Body of pancreas (tissue), 4 donors: ENCODE results near the gene DAPP1. TPM values are rescaled to one million over a fixed set of nuclear protein-coding genes. Genes with fewer than 3 reads are reported as not detected.

Experiments used
- ATAC-seq: fragments of 150-250 bp; one replicate; pipeline ENCODE4 v1.9.1; 2016
- DNase-seq, 4 donors: peaks; one replicate each; pipeline ENCODE4 v3.0.0-alpha.2; 2019
- H3K27ac ChIP-seq, 4 donors: fragments of 200-600 bp; sonication (generic); 1 replicate in 3 of 4; 2 replicates in 1 of 4; pipeline versions ENCODE4 v1.5.1 to v1.6.1; 2016 to 2019; ENCODE audit warnings: mild to moderate bottlenecking in 1 of 4, mixed read lengths in 1 of 4, moderate library complexity in 1 of 4
- H3K27me3 ChIP-seq, 2 donors: fragments of 200-600 bp; sonication (generic); one replicate each; pipeline ENCODE4 v1.6.0; 2016; ENCODE audit warnings: mild to moderate bottlenecking in 1 of 2
- H3K36me3 ChIP-seq, 2 donors: fragments of 200-600 bp; sonication (generic); replicated peaks in 1 of 2; 2 replicates each; pipeline ENCODE4 v1.5.1; 2016; ENCODE audit warnings: low read depth in 2 of 2; ENCODE audit not compliant: insufficient read depth in 1 of 2
- H3K4me1 ChIP-seq: fragments of 200-600 bp; sonication (generic); one replicate; pipeline ENCODE4 v1.6.0; 2016
- H3K4me3 ChIP-seq, 2 donors: fragments of 200-600 bp; sonication (generic); 1 replicate in 1 of 2; 2 replicates in 1 of 2; pipeline ENCODE4 v1.5.1; 2016 to 2019
- H3K9me3 ChIP-seq, 3 donors: fragments of 200-600 bp; sonication (generic); 1 replicate in 2 of 3; 2 replicates in 1 of 3; pipeline ENCODE4 v1.5.1; 2016
- POLR2A ChIP-seq, 3 donors: fragments of 450-650 bp; IDR thresholded peaks; one replicate each; pipeline ENCODE4 v1.6.1; 2016; ENCODE audit warnings: antibody characterized with exemption in 3 of 3, mild to moderate bottlenecking in 2 of 3
- WGBS, 2 donors: methylation state at CpG; one replicate each; pipeline ENCODE4 v1.1.5; 2017; 5-methylcytosine and 5-hydroxymethylcytosine counted together
- intact Hi-C: fragments of 100-400 bp; cut with DNase I; formaldehyde crosslinking; loops from one replicate; pipeline ENCODE4 v1.15.1; 2023
- total RNA-seq, 2 donors: library from RNA; depleted of rRNA; stranded (reverse); fragments of >200 nt; gene quantifications; one replicate each; pipeline ENCODE4 v1.1.0, GENCODE V29; 2016
- TF ChIP-seq, protein P1 (sequence below), 7 experiments: fragments of 450-650 bp in 4 of 7; fragments of 200-600 bp in 3 of 7; sonication (generic) in 3 of 7; IDR thresholded peaks; one replicate each; pipeline ENCODE4 v1.5.1; 2016 to 2019; ENCODE audit warnings: antibody characterized with exemption in 7 of 7

Gene DAPP1
- total RNA-seq, 2 donors from 2014 or later: 1.3 to 2.3 TPM

DNA sequence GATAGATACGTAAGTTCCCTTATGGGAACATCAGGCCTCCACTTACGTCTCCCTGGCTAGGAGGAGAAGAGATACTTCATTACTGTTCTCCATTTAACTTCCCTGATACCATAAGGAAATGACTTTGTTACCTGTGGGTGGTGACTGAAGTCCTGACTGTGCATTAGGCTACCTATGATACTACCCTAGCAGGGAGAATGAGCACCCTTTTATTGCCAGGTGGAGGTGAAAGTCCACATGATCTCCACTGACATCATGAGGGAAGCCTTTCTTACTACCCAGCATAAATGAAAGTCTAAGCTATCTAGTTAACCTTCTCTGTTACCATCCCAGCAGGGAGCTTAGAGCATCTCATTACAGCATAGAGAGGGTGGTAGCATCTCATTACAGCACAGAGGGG, 102.0 kb downstream of the DAPP1 start:
- no peak for DNase-seq
- Histone ChIP-seq H3K27ac (no peak overlapping the region), H3K27me3 (no peaks in the 10 kb centered on the region), H3K4me1 (no peaks in the 10 kb centered on the region), H3K9me3 (no peaks in the 10 kb centered on the region), H3K4me3 (no peak overlapping the region), H3K36me3 (peaks cover 0 to 1% of the 10 kb centered on the region in 2 donors)
- intact Hi-C loops: no loop called here
- ATAC-seq: no peak
- TF ChIP-seq, protein P1, sequence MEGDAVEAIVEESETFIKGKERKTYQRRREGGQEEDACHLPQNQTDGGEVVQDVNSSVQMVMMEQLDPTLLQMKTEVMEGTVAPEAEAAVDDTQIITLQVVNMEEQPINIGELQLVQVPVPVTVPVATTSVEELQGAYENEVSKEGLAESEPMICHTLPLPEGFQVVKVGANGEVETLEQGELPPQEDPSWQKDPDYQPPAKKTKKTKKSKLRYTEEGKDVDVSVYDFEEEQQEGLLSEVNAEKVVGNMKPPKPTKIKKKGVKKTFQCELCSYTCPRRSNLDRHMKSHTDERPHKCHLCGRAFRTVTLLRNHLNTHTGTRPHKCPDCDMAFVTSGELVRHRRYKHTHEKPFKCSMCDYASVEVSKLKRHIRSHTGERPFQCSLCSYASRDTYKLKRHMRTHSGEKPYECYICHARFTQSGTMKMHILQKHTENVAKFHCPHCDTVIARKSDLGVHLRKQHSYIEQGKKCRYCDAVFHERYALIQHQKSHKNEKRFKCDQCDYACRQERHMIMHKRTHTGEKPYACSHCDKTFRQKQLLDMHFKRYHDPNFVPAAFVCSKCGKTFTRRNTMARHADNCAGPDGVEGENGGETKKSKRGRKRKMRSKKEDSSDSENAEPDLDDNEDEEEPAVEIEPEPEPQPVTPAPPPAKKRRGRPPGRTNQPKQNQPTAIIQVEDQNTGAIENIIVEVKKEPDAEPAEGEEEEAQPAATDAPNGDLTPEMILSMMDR (IDR thresholded peaks at IDR 0.05): no peak
- no peak for TF ChIP-seq POLR2A (IDR thresholded peaks at IDR 0.05)
- 92 to 100% methylated on average over 2 of the region's 2 CpGs for WGBS, 2 donors

Other genes with a start within 250 kb of the DAPP1 start
- gene MTTP, start 242.0 kb upstream of the DAPP1 start, total RNA-seq: not detected
- gene C4orf54, start 159.0 kb upstream of the DAPP1 start, total RNA-seq: under 1 TPM in 1 of 2 donors, not detected in 1; under 0.01 TPM
- 10 to 100 TPM; 14.2 to 16.6 TPM for gene LAMTOR3, start 77.6 kb downstream of the DAPP1 start, total RNA-seq
- gene DNAJB14, start 129.8 kb downstream of the DAPP1 start, total RNA-seq: 10 to 100 TPM; 20.8 to 30.7 TPM
- gene H2AZ1, start 133.4 kb downstream of the DAPP1 start, total RNA-seq: 10 to 100 TPM; 31.3 to 47.7 TPM